K562 (cell line): ENCODE measurements around the gene MYO18B. TPM values are rescaled to one million over a fixed set of nuclear protein-coding genes. Genes with fewer than 3 reads are reported as not detected.

Source experiments
- ATAC-seq: fragments of 200-7000 bp; cut with Tn5 transposase; 3 replicates; pipeline ENCODE4 v1.9.1; 2020; ENCODE audit warnings: moderate library complexity
- BruUV-seq: library from RNA; stranded (reverse); fragments of 400-500 nt; replicated peaks from 2 replicates; lab custom pipeline; 2021; lab: Mats Ljungman, UMichigan
- CTCF ChIA-PET: fragments of 300-600 bp; formaldehyde crosslinking; extraction: SDS; loops from one replicate; lab custom pipeline; 2021; ENCODE audit warnings: low intra/inter-chr PET ratio; lab: Yijun Ruan, JAX
- POLR2A ChIA-PET: fragments of 300-600, 350-650 bp; sonication (Branson Sonifier 250); formaldehyde crosslinking; extraction: SDS; loops from one replicate; lab custom pipeline; 2021; ENCODE audit warnings: antibody characterized with exemption, inconsistent platforms; lab: Yijun Ruan, JAX
- DNase-seq, 4 experiments: peaks; one replicate each; pipeline versions ENCODE4 v3.0.0 to v3.0.0-alpha.2; 2011 to 2018; ENCODE audit warnings: low spot score in 3 of 4, mixed read lengths in 3 of 4; ENCODE audit errors: extremely low read depth in 1 of 4
- FAIRE-seq: peaks from 2 replicates; lab custom pipeline; 2011; peaks lifted over from hg19 to GRCh38; lab: Jason Lieb, UNC
- H2AFZ ChIP-seq: 2 replicates; pipeline ENCODE4 v1.6.0; 2011; ENCODE audit warnings: low read depth, low read length, control low read depth, inconsistent platforms
- H3K27ac ChIP-seq: fragments of 200-600 bp; 3 replicates; pipeline ENCODE4 v1.8.0; 2011; ENCODE audit warnings: low read depth, mild to moderate bottlenecking, control low read depth, inconsistent platforms, low read length, moderate library complexity, mixed read lengths; ENCODE audit errors: extremely low read depth
- H3K27me3 ChIP-seq, 2 experiments: fragments of 300-600 bp in 1 of 2; 2 replicates in 1 of 2; 3 replicates in 1 of 2; pipeline versions ENCODE4 v1.6.0 to v1.8.0; 2011; ENCODE audit warnings: inconsistent platforms in 2 of 2, low read length in 2 of 2, mild to moderate bottlenecking in 1 of 2, mixed read lengths in 1 of 2, moderate library complexity in 1 of 2; ENCODE audit not compliant: control insufficient read depth in 2 of 2, insufficient read depth in 2 of 2
- H3K36me3 ChIP-seq: fragments of 300-600 bp; 3 replicates; pipeline ENCODE4 v1.8.0; 2011; ENCODE audit warnings: mild to moderate bottlenecking, low read length, inconsistent platforms; ENCODE audit not compliant: control insufficient read depth, insufficient read depth
- H3K4me1 ChIP-seq, 2 experiments: fragments of 200-600 bp in 1 of 2; replicated peaks in 1 of 2; 2 replicates in 1 of 2; 3 replicates in 1 of 2; pipeline versions ENCODE4 v1.5.1 to v1.8.0; 2011; ENCODE audit warnings: inconsistent platforms in 2 of 2, low read length in 2 of 2, mild to moderate bottlenecking in 1 of 2, mixed read lengths in 1 of 2, moderate library complexity in 1 of 2; ENCODE audit not compliant: control insufficient read depth in 2 of 2, insufficient read depth in 2 of 2
- H3K4me2 ChIP-seq: 2 replicates; pipeline ENCODE4 v1.6.1; 2011; ENCODE audit warnings: low read length, control low read depth, inconsistent platforms, mixed read lengths; ENCODE audit not compliant: insufficient read depth
- H3K4me3 ChIP-seq: fragments of 200-600 bp; sonication (generic), shearing (Covaris generic); 2 replicates; pipeline ENCODE4 v1.5.1; 2016; ENCODE audit warnings: control low read depth, inconsistent platforms
- H3K79me2 ChIP-seq: fragments of 200-600 bp; 3 replicates; pipeline ENCODE4 v1.8.0; 2011; ENCODE audit warnings: low read length, inconsistent platforms; ENCODE audit not compliant: control insufficient read depth, insufficient read depth
- H3K9ac ChIP-seq, 2 experiments: 2 replicates each; pipeline versions ENCODE4 v1.6.0 to v1.6.1; 2011; ENCODE audit warnings: low read depth in 2 of 2, low read length in 2 of 2, control low read depth in 1 of 2, inconsistent platforms in 1 of 2, mild to moderate bottlenecking in 1 of 2, mixed read lengths in 1 of 2; ENCODE audit not compliant: insufficient read depth in 1 of 2
- H3K9me1 ChIP-seq: one replicate; pipeline ENCODE4 v1.6.0; 2011; ENCODE audit warnings: inconsistent platforms, mild to moderate bottlenecking, low read length, moderate library complexity; ENCODE audit not compliant: control insufficient read depth, insufficient read depth
- H3K9me3 ChIP-seq: replicated peaks from 2 replicates; pipeline ENCODE4 v1.5.1; 2011; ENCODE audit warnings: low read depth, low read length, inconsistent platforms; ENCODE audit not compliant: control insufficient read depth, insufficient read depth
- H4K20me1 ChIP-seq: replicated peaks from 2 replicates; pipeline ENCODE4 v1.6.1; 2011; ENCODE audit warnings: low read length, inconsistent platforms, mixed read lengths; ENCODE audit not compliant: control insufficient read depth, insufficient read depth
- ASH1L ChIP-seq: fragments of 450-650 bp; IDR thresholded peaks from 2 replicates; pipeline ENCODE4 v1.6.1; 2018; ENCODE audit warnings: borderline replicate concordance, mild to moderate bottlenecking, low read depth; ENCODE audit not compliant: partially characterized antibody
- ATF1 ChIP-seq, 2 experiments: fragments of 450-650 bp in 1 of 2; IDR thresholded peaks; 2 replicates each; pipeline ENCODE4 v1.6.1; 2016; ENCODE audit warnings: missing compliant biosample characterization in 1 of 2, missing genetic modification characterization in 1 of 2
- ATF3 ChIP-seq, 2 experiments: fragments of 450-650 bp in 1 of 2; sonication (generic) in 1 of 2; formaldehyde crosslinking in 1 of 2; IDR thresholded peaks in 1 of 2; conservative IDR thresholded peaks in 1 of 2; 2 replicates each; pipeline versions ENCODE4 v1.6.1 to v1.8.1; 2016 to 2023; ENCODE audit warnings: mild to moderate bottlenecking in 2 of 2, moderate library complexity in 2 of 2, inconsistent platforms in 1 of 2, missing genetic modification reagents in 1 of 2
- BCL6 ChIP-seq: fragments of 250-450 bp; sonication (Bioruptor Pico); IDR thresholded peaks from 2 replicates; pipeline ENCODE4 v1.4.0; 2020
- CHD1 ChIP-seq: fragments of 200-600 bp; sonication (generic); IDR thresholded peaks from one replicate; pipeline ENCODE4 v1.6.1; 2012; ENCODE audit warnings: mild to moderate bottlenecking, moderate library complexity, low read length, inconsistent platforms
- CREB5 ChIP-seq: fragments of 250-450 bp; sonication (Bioruptor Pico); IDR thresholded peaks from 2 replicates; pipeline ENCODE4 v1.5.0; 2020; ENCODE audit warnings: mild to moderate bottlenecking
- E4F1 ChIP-seq: fragments of 250-450 bp; sonication (Bioruptor Pico); IDR thresholded peaks from 2 replicates; pipeline ENCODE4 v1.5.0; 2021; ENCODE audit warnings: mild to moderate bottlenecking, borderline replicate concordance
- HNRNPK ChIP-seq: fragments of 200-400 bp; formaldehyde crosslinking; IDR thresholded peaks from one replicate; pipeline ENCODE4 v1.6.1; 2018; ENCODE audit warnings: mild to moderate bottlenecking, low read depth, low read length; ENCODE audit not compliant: poor library complexity, severe bottlenecking
- LCOR ChIP-seq: sonication (generic); formaldehyde crosslinking; IDR thresholded peaks from 2 replicates; pipeline ENCODE4 v1.8.0; 2022; ENCODE audit warnings: mild to moderate bottlenecking, missing genetic modification reagents
- MCM7 ChIP-seq, 2 experiments: fragments of 450-650 bp; IDR thresholded peaks; 2 replicates each; pipeline ENCODE4 v1.6.1; 2016 to 2018
- NBN ChIP-seq: fragments of 450-650 bp; IDR thresholded peaks from 2 replicates; pipeline ENCODE4 v1.6.1; 2016; ENCODE audit warnings: low read depth, mild to moderate bottlenecking
- NONO ChIP-seq, 2 experiments: fragments of 200-400 bp in 1 of 2; fragments of 450-650 bp in 1 of 2; formaldehyde crosslinking in 1 of 2; IDR thresholded peaks; 2 replicates each; pipeline ENCODE4 v1.6.1; 2017; ENCODE audit warnings: low read depth in 2 of 2, mild to moderate bottlenecking in 2 of 2, moderate library complexity in 2 of 2, low read length in 1 of 2
- PYGO2 ChIP-seq: fragments of 450-650 bp; IDR thresholded peaks from 2 replicates; pipeline ENCODE4 v1.6.1; 2016; ENCODE audit warnings: mild to moderate bottlenecking, missing genetic modification characterization, moderate library complexity, missing compliant biosample characterization
- SIN3B ChIP-seq: fragments of 450-650 bp; IDR thresholded peaks from 2 replicates; pipeline ENCODE4 v1.6.1; 2017; ENCODE audit warnings: low read depth, mild to moderate bottlenecking, moderate library complexity
- SMARCC2 ChIP-seq: fragments of 450-650 bp; IDR thresholded peaks from 2 replicates; pipeline ENCODE4 v1.6.1; 2017; ENCODE audit warnings: antibody characterized with exemption, moderate library complexity, mild to moderate bottlenecking, low read depth
- TAF7 ChIP-seq: fragments of 450-650 bp; IDR thresholded peaks from 2 replicates; pipeline ENCODE4 v1.6.1; 2016; ENCODE audit warnings: missing genetic modification characterization, missing compliant biosample characterization
- TCF3 ChIP-seq: sonication (generic); formaldehyde crosslinking; IDR thresholded peaks from 2 replicates; pipeline ENCODE4 v1.4.0; 2020; ENCODE audit warnings: mild to moderate bottlenecking, missing genetic modification reagents
- ZKSCAN1 ChIP-seq: fragments of 150-350 bp; IDR thresholded peaks from 2 replicates; pipeline ENCODE4 v1.6.1; 2016; ENCODE audit warnings: low read depth, low read length
- ZNF699 ChIP-seq: fragments of 250-450 bp; sonication (Bioruptor Pico); IDR thresholded peaks from 2 replicates; pipeline ENCODE4 v1.8.0; 2021; ENCODE audit warnings: mild to moderate bottlenecking, moderate library complexity; ENCODE audit not compliant: insufficient replicate concordance
- WGBS: fragments of 100-300 bp; shearing (Covaris generic); methylation state at CpG from one replicate; pipeline ENCODE4 v1.1.6; 2016; ENCODE audit warnings: low coverage, mixed read lengths; ENCODE audit not compliant: insufficient coverage; ENCODE audit errors: missing lambda C conversion rate; 5-methylcytosine and 5-hydroxymethylcytosine counted together
- in situ Hi-C: fragments of 300-500 bp; cut with MboI; formaldehyde crosslinking; loops from 4 replicates; pipeline ENCODE4 v1.15.0; 2018; ENCODE audit warnings: inconsistent platforms, mixed read lengths
- intact Hi-C: fragments of 100-400 bp; cut with micrococcal nuclease; formaldehyde crosslinking; loops from 2 replicates; pipeline ENCODE4 v1.14.2; 2022
- polyA plus RNA-seq, 8 experiments: library from polyadenylated mRNA; depleted of rRNA in 4 of 8; stranded (reverse) in 5 of 8; unstranded in 3 of 8; fragments of >200 nt; fragmentation: Nextera tagmentation in 2 of 8; fragmentation: Illumina TruSeq in 1 of 8; extraction: Ambion mirVana in 2 of 8; extraction: Trizol in 1 of 8; gene quantifications; 2 replicates each; pipeline versions ENCODE4 v1.2.1 to v1.2.3, GENCODE V29; 2011 to 2014; ENCODE audit warnings: inconsistent platforms in 1 of 8, missing spikeins in 1 of 8
- total RNA-seq, 7 experiments: library from RNA; depleted of rRNA in 6 of 7; stranded (reverse); fragments of >200 nt in 6 of 7; fragmentation: Illumina TruSeq in 2 of 7; extraction: Trizol in 2 of 7; gene quantifications; 2 replicates each; pipeline versions ENCODE4 v1.2.1 to v1.2.3, GENCODE V29; 2011 to 2021; ENCODE audit warnings: low replicate concordance in 1 of 7

Gene MYO18B
- total and polyA plus RNA-seq, 9 of the 15 experiments (the other 6 are each of a cell fraction or from before 2014, with no cell fraction given) = 0.06 to 7.0 (median 4.3) TPM

GRCh38 chr22:26019596-26019995 lies 277.6 kb downstream of the MYO18B start:
- no TSS peak for BruUV-seq
- H4K20me1 ChIP-seq = no peaks in the 10 kb centered on the region
- no peaks in the 10 kb centered on the region; the same call in 2 of the 3 replicates for H3K36me3 ChIP-seq
- H3K9ac ChIP-seq = no peak overlapping the region
- no peak overlapping the region for H3K27ac ChIP-seq
- no peak for FAIRE-seq
- no peaks in the 10 kb centered on the region for H3K9me1 ChIP-seq
- WGBS = 28% methylated on average over 5 of the region's 5 CpGs
- DNase-seq = no peak
- no peaks in the 10 kb centered on the region for H3K79me2 ChIP-seq
- H3K4me2 ChIP-seq = no peak overlapping the region
- intact Hi-C loops (no loop called here), in situ Hi-C loops (no loop called here)
- ATAC-seq = no peak
- H3K4me3 ChIP-seq = no peak overlapping the region
- no peak overlapping the region for H2AFZ ChIP-seq
- H3K9me3 ChIP-seq = no peaks in the 10 kb centered on the region
- no peaks in the 10 kb centered on the region for H3K27me3 ChIP-seq
- POLR2A ChIA-PET = interaction anchor here (2.0 kb wide), 1 partner anchor 10 kb away, joined by 5 read pairs; no protein-coding TSS in a partner anchor
- no peaks in the 10 kb centered on the region for H3K4me1 ChIP-seq
- CTCF ChIA-PET = no interaction called here
- no peak for TF ChIP-seq ATF1 (CRISPR knock-in tag; IDR thresholded peaks at IDR 0.05)
- TF ChIP-seq ATF1 (tag; IDR thresholded peaks at IDR 0.05) = no peak
- no peak for TF ChIP-seq CHD1
- no peak for TF ChIP-seq ASH1L
- no peak for TF ChIP-seq ATF3 (IDR thresholded peaks at IDR 0.05)
- no peak for TF ChIP-seq ATF3 (CRISPR knock-in tag; conservative IDR thresholded peaks at IDR 0.05)
- no peak for TF ChIP-seq MCM7 (IDR thresholded peaks at IDR 0.05)
- no peak for TF ChIP-seq CREB5 (CRISPR knock-in tag)
- no peak for TF ChIP-seq ZKSCAN1
- TF ChIP-seq E4F1 (CRISPR knock-in tag) = no peak
- no peak for TF ChIP-seq SIN3B
- TF ChIP-seq HNRNPK = no peak
- TF ChIP-seq LCOR = no peak
- TF ChIP-seq NBN = no peak
- TF ChIP-seq ZNF699 = no peak
- TF ChIP-seq TCF3 (CRISPR knock-in tag) = no peak
- no peak for TF ChIP-seq PYGO2 (tag)
- no peak for TF ChIP-seq NONO (IDR thresholded peaks at IDR 0.05; ENCODE audit: low read depth in 2 of 2, low read length in 1 of 2)
- TF ChIP-seq SMARCC2 = no peak
- no peak for TF ChIP-seq TAF7 (tag)
- TF ChIP-seq BCL6 (CRISPR knock-in tag) = no peak
